Measurements from ENCODE around the gene MUC21. TPM values are rescaled to one million over a fixed set of nuclear protein-coding genes. Genes with fewer than 3 reads are reported as not detected.

The MUC21 gene
- total and polyA plus RNA-seq, 2 of the 8 experiments (the other 6 are each of a cell fraction or from before 2014, with no cell fraction given), result not detected

DNA sequence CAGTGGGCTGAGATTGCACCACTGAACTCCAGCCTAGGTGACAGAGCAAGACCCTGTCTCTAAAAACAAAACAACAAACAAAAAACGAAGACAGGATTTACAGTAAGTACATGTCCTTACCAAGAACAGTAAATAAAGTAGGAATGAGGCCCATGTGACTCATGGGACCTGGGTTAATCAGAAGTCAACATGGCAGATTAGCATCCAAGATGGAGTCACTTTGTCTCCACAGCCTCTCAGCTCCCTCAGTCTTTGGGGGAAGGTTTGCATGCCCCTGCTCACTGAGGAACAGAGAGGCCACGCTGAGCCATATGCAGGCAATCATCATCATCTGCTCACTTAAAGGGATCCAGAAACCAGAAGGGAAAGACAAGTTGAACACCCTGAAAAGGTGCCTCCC, 19.0 kb downstream of the MUC21 start:
- no peak overlapping the region for H3K14ac ChIP-seq (ENCODE audit: insufficient read length)
- TF ChIP-seq TAF1 (IDR thresholded peaks at IDR 0.05; ENCODE audit: low read depth, low read length), result no peak
- H3K4me2 ChIP-seq (ENCODE audit: insufficient read depth in 1 of 2, low read depth in 2 of 2, low read length in 2 of 2), result no peak overlapping the region
- H4K5ac ChIP-seq (ENCODE audit: insufficient read length, low read depth, low read length), result no peak overlapping the region
- no peak overlapping the region for H3K4me3 ChIP-seq (ENCODE audit: extremely low read depth in 1 of 4, insufficient read depth in 2 of 4, low read depth in 3 of 4, low read length in 4 of 4)
- no peaks in the 10 kb centered on the region for H3K79me2 ChIP-seq (ENCODE audit: control insufficient read depth in 1 of 2, insufficient read depth in 2 of 2, low read length in 2 of 2)
- H4K8ac ChIP-seq (ENCODE audit: extremely low read depth, insufficient read depth, low read length), result no peak overlapping the region
- CTCF ChIA-PET (ENCODE audit: partially characterized antibody), result interaction anchor here (0.9 to 2.6 kb wide), 5 partner anchors 31 to 106 kb away, joined by 3 to 8 read pairs (median 4); no protein-coding TSS in a partner anchor
- no peak overlapping the region; the same call in 1 of the 2 replicates for H2BK15ac ChIP-seq (ENCODE audit: low read length)
- no peaks in the 10 kb centered on the region for H3K9me3 ChIP-seq (ENCODE audit: insufficient read depth in 2 of 2, low read depth in 1 of 2, low read length in 1 of 2)
- H3K79me1 ChIP-seq (ENCODE audit: low read depth, low read length), result no peaks in the 10 kb centered on the region
- DNase-seq (ENCODE audit: low read depth in 1 of 2, low spot score in 2 of 2) (no peak), FAIRE-seq (no peak)
- H3K23me2 ChIP-seq (ENCODE audit: low read depth, low read length), result no peaks in the 10 kb centered on the region
- no peaks in the 10 kb centered on the region for H3K27me3 ChIP-seq (replicated peaks in 1 of 4; ENCODE audit: control insufficient read depth in 3 of 4, extremely low read depth in 1 of 4, insufficient read depth in 3 of 4, low read length in 3 of 4)
- H3K9ac ChIP-seq (replicated peaks in 1 of 4; ENCODE audit: extremely low read depth in 1 of 4, low read depth in 3 of 4, low read length in 3 of 4), result no peak overlapping the region
- H2AK5ac ChIP-seq (ENCODE audit: low read depth, low read length), result no peak overlapping the region
- H2BK12ac ChIP-seq (ENCODE audit: low read depth, low read length), result no peak overlapping the region
- no peak overlapping the region for H3K27ac ChIP-seq (ENCODE audit: low read depth, low read length)
- no peaks in the 10 kb centered on the region for H3K36me3 ChIP-seq (ENCODE audit: control insufficient read depth in 2 of 4, insufficient read depth in 4 of 4, low read length in 3 of 4)
- no peak overlapping the region for H3K56ac ChIP-seq (replicated peaks; ENCODE audit: insufficient read length, low read depth, low read length)
- 63% methylated on average over 2 of the region's 2 CpGs; no CpG with 5 or more reads in 1 of the 2 experiments for whole genome bisulfite sequencing, 2 experiments (ENCODE audit: extremely low coverage in 1 of 2, insufficient coverage in 1 of 2, insufficient read length in 1 of 2, insufficient replicate concordance in 2 of 2, low coverage in 1 of 2, low lambda C conversion rate in 2 of 2, missing lambda C conversion rate in 1 of 2)
- H3K23ac ChIP-seq (ENCODE audit: insufficient read length), result no peak overlapping the region
- peak overlapping the region; percentile 5; the same call in 1 of the 2 replicates for H2AFZ ChIP-seq (ENCODE audit: low read length)
- H2BK5ac ChIP-seq (ENCODE audit: low read depth, low read length), result no peak overlapping the region
- no peaks in the 10 kb centered on the region for H4K20me1 ChIP-seq (replicated peaks in 1 of 2; ENCODE audit: control insufficient read depth in 1 of 2, insufficient read depth in 2 of 2, low read length in 2 of 2)
- no peak overlapping the region for H2BK120ac ChIP-seq (replicated peaks; ENCODE audit: low read depth, low read length)
- no peak overlapping the region for H3K18ac ChIP-seq (ENCODE audit: extremely low read depth, low read length)
- H2BK20ac ChIP-seq (ENCODE audit: low read length), result no peak overlapping the region
- POLR2A ChIA-PET (ENCODE audit: partially characterized antibody), result interaction anchor here (1.3 kb wide), 1 partner anchor 15 kb away, joined by 3 read pairs; no protein-coding TSS in a partner anchor
- no peak overlapping the region for H3K4ac ChIP-seq (replicated peaks; ENCODE audit: insufficient read length, low read depth, low read length)
- H3K4me1 ChIP-seq (replicated peaks in 1 of 4; ENCODE audit: control insufficient read depth in 3 of 4, insufficient read depth in 4 of 4, low read length in 3 of 4), result no peaks in the 10 kb centered on the region
- no peak overlapping the region for H4K91ac ChIP-seq (replicated peaks; ENCODE audit: insufficient read length, low read length)
